Tibial artery (tissue), 4 donors: ENCODE results near the gene SH3BGRL.
"Not testable (repeated sequence)": the region's sequence is repeated elsewhere in the genome, so short reads cannot be mapped to it uniquely, and the experiment has no call there.

Source experiments
- DNase-seq, 2 donors: peaks; one replicate each; pipeline ENCODE4 v3.0.0-alpha.2; 2019
- H3K27ac ChIP-seq, 2 donors: fragments of 200-600 bp; sonication (generic) in 1 of 2; 1 replicate in 1 of 2; 2 replicates in 1 of 2; pipeline ENCODE4 v1.5.1; 2018 to 2019; ENCODE audit warnings: mild to moderate bottlenecking in 1 of 2
- H3K27me3 ChIP-seq, 2 donors: fragments of 200-600 bp; sonication (generic) in 1 of 2; one replicate each; pipeline versions ENCODE4 v1.5.1 to v1.6.0; 2016 to 2019
- H3K36me3 ChIP-seq, 3 donors: fragments of 200-600 bp; sonication (generic) in 2 of 3; one replicate each; pipeline ENCODE4 v1.5.1; 2016 to 2019; ENCODE audit warnings: mild to moderate bottlenecking in 2 of 3
- H3K4me1 ChIP-seq, 4 donors: fragments of 200-600 bp; sonication (generic) in 2 of 4; 1 replicate in 3 of 4; 2 replicates in 1 of 4; pipeline ENCODE4 v1.5.1; 2016 to 2019
- H3K4me3 ChIP-seq, 2 donors: fragments of 200-600 bp; sonication (generic) in 1 of 2; 1 replicate in 1 of 2; 2 replicates in 1 of 2; pipeline ENCODE4 v1.5.1; 2018 to 2019; ENCODE audit warnings: mild to moderate bottlenecking in 2 of 2
- H3K9me3 ChIP-seq, 3 donors: fragments of 200-600 bp; sonication (generic) in 1 of 3; one replicate each; pipeline ENCODE4 v1.5.1; 2016 to 2019
- intact Hi-C: fragments of 100-400 bp; cut with DNase I; formaldehyde crosslinking; loops from one replicate; pipeline ENCODE4 v1.15.0; 2023; ENCODE audit warnings: low total_unique reads
- TF ChIP-seq, protein P1 (sequence below), 2 experiments: fragments of 200-600 bp in 1 of 2; fragments of 450-650 bp in 1 of 2; IDR thresholded peaks; one replicate each; pipeline ENCODE4 v1.5.1; 2017 to 2019; ENCODE audit warnings: antibody characterized with exemption in 2 of 2, mild to moderate bottlenecking in 1 of 2, moderate library complexity in 1 of 2

The SH3BGRL gene

DNA sequence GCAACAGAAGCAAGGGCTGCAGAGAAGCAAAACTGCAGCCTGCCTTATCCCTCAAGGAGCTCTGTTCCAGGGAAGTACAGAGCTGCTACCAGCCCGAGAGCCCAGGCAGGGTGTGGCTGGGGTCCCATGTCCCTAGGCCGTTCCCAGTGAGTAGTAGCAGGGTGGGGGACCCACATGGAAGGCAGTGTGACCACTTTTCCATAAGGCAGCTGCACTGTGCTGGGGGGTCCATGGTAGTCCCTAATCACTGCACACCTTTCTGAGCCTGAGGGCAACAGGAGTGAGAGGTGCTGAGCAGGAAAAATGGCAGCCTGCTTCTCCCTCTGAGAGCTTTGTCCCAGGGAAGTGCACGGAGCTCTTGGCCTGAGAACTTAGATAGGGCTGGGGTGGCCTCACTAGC is 135.9 kb downstream of the SH3BGRL start:
- no peak for DNase-seq
- TF ChIP-seq, protein P1, sequence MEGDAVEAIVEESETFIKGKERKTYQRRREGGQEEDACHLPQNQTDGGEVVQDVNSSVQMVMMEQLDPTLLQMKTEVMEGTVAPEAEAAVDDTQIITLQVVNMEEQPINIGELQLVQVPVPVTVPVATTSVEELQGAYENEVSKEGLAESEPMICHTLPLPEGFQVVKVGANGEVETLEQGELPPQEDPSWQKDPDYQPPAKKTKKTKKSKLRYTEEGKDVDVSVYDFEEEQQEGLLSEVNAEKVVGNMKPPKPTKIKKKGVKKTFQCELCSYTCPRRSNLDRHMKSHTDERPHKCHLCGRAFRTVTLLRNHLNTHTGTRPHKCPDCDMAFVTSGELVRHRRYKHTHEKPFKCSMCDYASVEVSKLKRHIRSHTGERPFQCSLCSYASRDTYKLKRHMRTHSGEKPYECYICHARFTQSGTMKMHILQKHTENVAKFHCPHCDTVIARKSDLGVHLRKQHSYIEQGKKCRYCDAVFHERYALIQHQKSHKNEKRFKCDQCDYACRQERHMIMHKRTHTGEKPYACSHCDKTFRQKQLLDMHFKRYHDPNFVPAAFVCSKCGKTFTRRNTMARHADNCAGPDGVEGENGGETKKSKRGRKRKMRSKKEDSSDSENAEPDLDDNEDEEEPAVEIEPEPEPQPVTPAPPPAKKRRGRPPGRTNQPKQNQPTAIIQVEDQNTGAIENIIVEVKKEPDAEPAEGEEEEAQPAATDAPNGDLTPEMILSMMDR (IDR thresholded peaks at IDR 0.05) = no peak
- no peak overlapping the region for H3K4me3 ChIP-seq

DNA sequence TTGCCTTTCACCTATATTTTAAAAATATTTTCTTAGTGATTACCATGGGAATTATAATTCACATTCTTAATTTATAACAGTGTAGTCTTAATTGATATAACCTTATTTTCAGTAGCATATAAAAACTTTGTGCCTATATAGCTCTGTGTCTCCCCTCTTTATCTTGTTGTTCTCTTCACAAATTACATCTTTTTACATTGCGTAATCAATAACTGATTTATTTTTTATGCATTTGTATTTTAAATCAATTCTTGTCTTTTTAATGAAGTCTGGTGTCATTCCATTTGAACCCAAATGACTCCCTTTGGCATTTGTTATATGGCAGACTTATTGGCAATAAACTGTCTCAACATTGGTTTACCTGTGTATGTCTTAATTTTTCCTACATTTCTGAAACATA is 137.0 kb downstream of the SH3BGRL start:
- Histone ChIP-seq H3K27ac (no peak overlapping the region), H3K36me3 (no peaks in the 10 kb centered on the region), H3K9me3 (no peaks in the 10 kb centered on the region), H3K27me3 (no peaks in the 10 kb centered on the region), H3K4me1 (peaks cover 0 to 21% (median 0%) of the 10 kb centered on the region in 4 donors), H3K4me3 (no peak overlapping the region)
- TF ChIP-seq, protein P1 (IDR thresholded peaks at IDR 0.05) = no peak
- intact Hi-C loops = no loop called here
- DNase-seq = no peak

More for the DNA sequence above, 135.9 kb downstream of the SH3BGRL start:
- no peaks in the 10 kb centered on the region for H3K36me3 ChIP-seq
- peaks cover 0 to 32% (median 0%) of the 10 kb centered on the region in 4 donors for H3K4me1 ChIP-seq
- intact Hi-C loops = no loop called here
- H3K27me3 ChIP-seq = no peaks in the 10 kb centered on the region
- H3K27ac ChIP-seq = no peak overlapping the region
- H3K9me3 ChIP-seq = no peaks in the 10 kb centered on the region

DNA sequence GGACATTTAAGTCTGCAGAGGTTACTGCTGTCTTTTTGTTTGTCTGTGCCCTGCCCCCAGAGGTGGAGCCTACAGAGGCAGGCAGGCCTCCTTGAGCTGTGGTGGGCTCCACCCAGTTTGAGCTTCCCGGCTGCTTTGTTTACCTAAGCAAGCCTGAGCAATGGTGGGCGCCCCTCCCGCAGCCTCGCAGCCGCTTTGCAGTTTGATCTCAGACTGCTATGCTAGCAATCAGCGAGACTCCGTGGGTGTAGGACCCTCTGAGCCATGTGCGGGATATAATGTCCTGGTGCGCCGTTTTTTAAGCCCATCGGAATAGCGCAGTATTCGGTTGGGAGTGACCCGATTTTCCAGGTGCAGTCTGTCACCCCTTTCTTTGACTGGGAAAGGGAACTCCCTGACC is 143.4 kb downstream of the SH3BGRL start:
- H3K27me3 ChIP-seq, H3K36me3 ChIP-seq, DNase-seq, intact Hi-C loops, H3K27ac ChIP-seq, H3K4me3 ChIP-seq, H3K4me1 ChIP-seq, H3K9me3 ChIP-seq: not testable (repeated sequence)
